A549 (cell line): Measurements from ENCODE around the gene CNTNAP5. TPM values are rescaled to one million over a fixed set of nuclear protein-coding genes. Genes with fewer than 3 reads are reported as not detected.

Experiments used
- ATAC-seq, 2 experiments: fragments of 200-7000 bp in 1 of 2; fragments of >200 bp in 1 of 2; cut with Nextera tagmentation in 1 of 2; cut with Tn5 transposase in 1 of 2; 3 replicates each; pipeline versions ENCODE4 v1.8.0 to v1.9.1; 2018 to 2020; ENCODE audit warnings: mild to moderate bottlenecking in 1 of 2, moderate library complexity in 1 of 2
- CTCF ChIA-PET: fragments of 300-600 bp; sonication (Branson Sonifier 250); formaldehyde crosslinking; extraction: SDS; loops from one replicate; lab custom pipeline; 2021; ENCODE audit warnings: antibody characterized with exemption, inconsistent platforms; lab: Yijun Ruan, JAX
- POLR2A ChIA-PET: fragments of 350-600 bp; formaldehyde crosslinking; extraction: SDS; loops from one replicate; lab custom pipeline; 2021; ENCODE audit warnings: antibody characterized with exemption, inconsistent platforms; lab: Yijun Ruan, JAX
- DNase-seq, 2 experiments: peaks; one replicate each; pipeline versions ENCODE4 v3.0.0 to v3.0.0-alpha.2; 2011 to 2016; ENCODE audit warnings: low read depth in 1 of 2, low spot score in 1 of 2
- FAIRE-seq: peaks from 2 replicates; lab custom pipeline; 2011; peaks lifted over from hg19 to GRCh38; lab: Jason Lieb, UNC
- H3K27ac ChIP-seq, 2 experiments: fragments of >200 bp; sonication (Bioruptor Twin); formaldehyde crosslinking; 3 replicates each; pipeline ENCODE4 v1.5.1; 2016 to 2017
- H3K4me1 ChIP-seq: fragments of >200 bp; sonication (Bioruptor Twin); formaldehyde crosslinking; 3 replicates; pipeline ENCODE4 v1.6.1; 2016
- H3K4me2 ChIP-seq: fragments of >200 bp; sonication (Bioruptor Twin); formaldehyde crosslinking; 3 replicates; pipeline ENCODE4 v1.6.1; 2016
- H3K4me3 ChIP-seq: fragments of >200 bp; sonication (Bioruptor Twin); formaldehyde crosslinking; 3 replicates; pipeline ENCODE4 v1.5.1; 2016
- H3K9me3 ChIP-seq: fragments of >200 bp; sonication (Bioruptor Twin); formaldehyde crosslinking; 3 replicates; pipeline ENCODE4 v1.6.1; 2016
- ATOH8 ChIP-seq: fragments of 250-450 bp; sonication (Bioruptor Pico); IDR thresholded peaks from 2 replicates; pipeline ENCODE4 v1.5.0; 2020; ENCODE audit warnings: low read depth, mild to moderate bottlenecking, moderate library complexity
- BCL3 ChIP-seq: fragments of >200 bp; sonication (Bioruptor Twin); formaldehyde crosslinking; IDR thresholded peaks from 3 replicates; pipeline ENCODE4 v1.6.1; 2016
- CBX2 ChIP-seq: fragments of 200-600 bp; sonication (generic); IDR thresholded peaks from 2 replicates; pipeline ENCODE4 v1.6.1; 2016; ENCODE audit warnings: low read depth, mild to moderate bottlenecking, borderline replicate concordance
- CHD4 ChIP-seq: fragments of 200-600 bp; sonication (generic); IDR thresholded peaks from 2 replicates; pipeline ENCODE4 v1.6.1; 2016; ENCODE audit warnings: antibody characterized with exemption, mild to moderate bottlenecking, borderline replicate concordance
- CTCF ChIP-seq: fragments of >200 bp; sonication (Bioruptor Twin); formaldehyde crosslinking; IDR thresholded peaks from 3 replicates; pipeline ENCODE4 v1.5.1; 2016
- E2F6 ChIP-seq: IDR thresholded peaks from 2 replicates; pipeline ENCODE4 v1.6.1; 2012; ENCODE audit warnings: low read depth, borderline replicate concordance
- EHF ChIP-seq: fragments of 250-450 bp; sonication (Bioruptor Pico); IDR thresholded peaks from 2 replicates; pipeline ENCODE4 v1.5.0; 2020; ENCODE audit warnings: mild to moderate bottlenecking
- ELK1 ChIP-seq: fragments of 150-350 bp; IDR thresholded peaks from 2 replicates; pipeline ENCODE4 v1.6.1; 2014; ENCODE audit warnings: low read depth, mild to moderate bottlenecking, low read length
- EP300 ChIP-seq, 2 experiments: fragments of >200 bp; sonication (Bioruptor Twin); formaldehyde crosslinking; IDR thresholded peaks; 2 replicates in 1 of 2; 3 replicates in 1 of 2; pipeline ENCODE4 v1.6.1; 2016 to 2017
- ESRRA ChIP-seq: fragments of 150-350 bp; IDR thresholded peaks from 2 replicates; pipeline ENCODE4 v1.6.1; 2014; ENCODE audit warnings: mild to moderate bottlenecking, low read length, borderline replicate concordance
- FOSB ChIP-seq: fragments of 250-450 bp; sonication (Bioruptor Pico); IDR thresholded peaks from 2 replicates; pipeline ENCODE4 v1.5.0; 2020; ENCODE audit warnings: mild to moderate bottlenecking, moderate library complexity
- FOXS1 ChIP-seq: fragments of 250-450 bp; sonication (Bioruptor Pico); IDR thresholded peaks from 2 replicates; pipeline ENCODE4 v1.5.0; 2020; ENCODE audit warnings: mild to moderate bottlenecking, moderate library complexity
- HES2 ChIP-seq: fragments of >200 bp; sonication (Bioruptor Twin); formaldehyde crosslinking; IDR thresholded peaks from 2 replicates; pipeline ENCODE4 v1.6.1; 2016
- HEYL ChIP-seq: fragments of 250-450 bp; sonication (Bioruptor Pico); IDR thresholded peaks from 2 replicates; pipeline ENCODE4 v1.8.0; 2021; ENCODE audit warnings: mild to moderate bottlenecking, moderate library complexity
- HOXA7 ChIP-seq: fragments of 250-450 bp; sonication (Bioruptor Pico); IDR thresholded peaks from 2 replicates; pipeline ENCODE4 v1.5.0; 2020; ENCODE audit warnings: mild to moderate bottlenecking, moderate library complexity
- HOXB13 ChIP-seq: fragments of 250-450 bp; sonication (Bioruptor Pico); IDR thresholded peaks from 2 replicates; pipeline ENCODE4 v1.5.0; 2020; ENCODE audit warnings: low read depth, mild to moderate bottlenecking, moderate library complexity
- NR3C1 ChIP-seq: fragments of >200 bp; sonication (Bioruptor Twin); formaldehyde crosslinking; IDR thresholded peaks from 3 replicates; pipeline ENCODE4 v1.6.1; 2017
- PHF8 ChIP-seq: fragments of 200-600 bp; sonication (generic); IDR thresholded peaks from 2 replicates; pipeline ENCODE4 v1.6.1; 2016; ENCODE audit warnings: low read depth, mild to moderate bottlenecking, antibody characterized with exemption, moderate library complexity, borderline replicate concordance
- POLR2AphosphoS2 ChIP-seq: conservative IDR thresholded peaks from 2 replicates; pipeline ENCODE4 v1.6.1; 2012; ENCODE audit warnings: low read length, improper control_type of control experiment, inconsistent platforms
- RCOR1 ChIP-seq: fragments of 150-350 bp; IDR thresholded peaks from 2 replicates; pipeline ENCODE4 v1.6.1; 2014; ENCODE audit warnings: antibody characterized with exemption, low read length, low read depth
- USF2 ChIP-seq: fragments of 450-650 bp; IDR thresholded peaks from 2 replicates; pipeline ENCODE4 v1.6.1; 2014; ENCODE audit warnings: antibody characterized with exemption
- WGBS: methylation state at CpG from one replicate; pipeline ENCODE4 v1.1.6; 2017; ENCODE audit errors: missing lambda C conversion rate; 5-methylcytosine and 5-hydroxymethylcytosine counted together
- polyA plus RNA-seq, 4 experiments: library from polyadenylated mRNA; depleted of rRNA in 3 of 4; stranded (reverse); fragments of >200 nt; fragmentation: RNase III in 1 of 4; extraction: RNeasy Plus Mini Kit Qiagen cat#74134 plus additional on column Dnase treatment in 1 of 4; gene quantifications; 2 replicates in 3 of 4; 3 replicates in 1 of 4; pipeline ENCODE4 v1.2.3, GENCODE V29; 2011 to 2017

Gene CNTNAP5
- polyA plus RNA-seq, 2 of the 4 experiments (the other 2 are of a cell fraction) = not detected

GRCh38 chr2:124066776-124067175 lies 41.7 kb downstream of the CNTNAP5 start (continued):
- no peak for TF ChIP-seq CBX2
- TF ChIP-seq CHD4 = no peak
- TF ChIP-seq EP300 (IDR thresholded peaks at IDR 0.05) = no peak
- TF ChIP-seq ELK1 = no peak
- TF ChIP-seq NR3C1 = no peak
- TF ChIP-seq ATOH8 = no peak
- no peak for TF ChIP-seq PHF8

GRCh38 chr2:124079045-124079444 lies 54.0 kb downstream of the CNTNAP5 start:
- FAIRE-seq (no peak), DNase-seq (no peak), ATAC-seq (no peak)
- ChIA-PET CTCF (no interaction called here), POLR2A (no interaction called here)
- H3K4me2 ChIP-seq = no peak overlapping the region
- H3K27ac ChIP-seq = no peak overlapping the region
- WGBS = 0% methylated on average over 2 of the region's 2 CpGs
- no peak overlapping the region for H3K4me3 ChIP-seq
- no peak for TF ChIP-seq USF2
- no peak for TF ChIP-seq E2F6
- TF ChIP-seq BCL3 = no peak
- TF ChIP-seq RCOR1 = no peak
- TF ChIP-seq ELK1 = no peak
- TF ChIP-seq FOSB (CRISPR knock-in tag) = no peak
- TF ChIP-seq HEYL (CRISPR knock-in tag) = no peak
- no peak for TF ChIP-seq CTCF
- no peak for TF ChIP-seq POLR2AphosphoS2
- TF ChIP-seq FOXS1 (CRISPR knock-in tag) = no peak
- TF ChIP-seq ESRRA = no peak
- no peak for TF ChIP-seq HES2
- TF ChIP-seq CHD4 = no peak
- no peak for TF ChIP-seq NR3C1
- no peak for TF ChIP-seq HOXB13 (CRISPR knock-in tag)
- no peak for TF ChIP-seq EHF (CRISPR knock-in tag)
- TF ChIP-seq HOXA7 = no peak
- H3K4me1 ChIP-seq = no peaks in the 10 kb centered on the region
- no peaks in the 10 kb centered on the region for H3K9me3 ChIP-seq
